Liver (tissue), 9 donors: ENCODE results near the gene CELF4. TPM values are rescaled to one million over a fixed set of nuclear protein-coding genes. Genes with fewer than 3 reads are reported as not detected.
A peak's percentile ranks its signal among the peaks of the same experiment; 100 is the strongest.

Source experiments
- DNase-seq: peaks from one replicate; pipeline ENCODE4 v3.0.0-alpha.2; 2017; ENCODE audit warnings: low spot score
- H3K27ac ChIP-seq, 2 donors: one replicate each; pipeline ENCODE4 v1.7.0; 2013; ENCODE audit warnings: inconsistent platforms in 2 of 2, low read length in 2 of 2, control low read depth in 1 of 2, low read depth in 1 of 2, mild to moderate bottlenecking in 1 of 2
- H3K27me3 ChIP-seq, 4 donors: one replicate each; pipeline versions ENCODE4 v1.6.1 to v1.7.0; 2013; ENCODE audit warnings: low read length in 3 of 4, inconsistent platforms in 1 of 4, mild to moderate bottlenecking in 1 of 4, moderate library complexity in 1 of 4; ENCODE audit not compliant: control insufficient read depth in 4 of 4, insufficient read depth in 4 of 4
- H3K36me3 ChIP-seq, 4 donors: one replicate each; pipeline versions ENCODE4 v1.6.1 to v1.7.0; 2013; ENCODE audit warnings: low read length in 3 of 4, mild to moderate bottlenecking in 3 of 4, low read depth in 1 of 4, moderate library complexity in 1 of 4; ENCODE audit not compliant: control insufficient read depth in 4 of 4, insufficient read depth in 3 of 4
- H3K4me1 ChIP-seq, 4 donors: one replicate each; pipeline versions ENCODE4 v1.6.1 to v1.7.0; 2013; ENCODE audit warnings: low read length in 3 of 4, mild to moderate bottlenecking in 3 of 4, moderate library complexity in 1 of 4; ENCODE audit not compliant: control insufficient read depth in 4 of 4, insufficient read depth in 4 of 4
- H3K4me3 ChIP-seq, 3 donors: one replicate each; pipeline versions ENCODE4 v1.6.1 to v1.7.0; 2013; ENCODE audit warnings: low read length in 3 of 3, control low read depth in 1 of 3, low read depth in 1 of 3, mild to moderate bottlenecking in 1 of 3
- H3K9ac ChIP-seq, 2 donors: one replicate each; pipeline ENCODE4 v1.7.0; 2013; ENCODE audit warnings: low read length in 2 of 2, mild to moderate bottlenecking in 2 of 2, moderate library complexity in 2 of 2, control low read depth in 1 of 2, low read depth in 1 of 2
- H3K9me3 ChIP-seq, 4 donors: one replicate each; pipeline versions ENCODE4 v1.6.1 to v1.7.0; 2013; ENCODE audit warnings: low read length in 3 of 4; ENCODE audit not compliant: control insufficient read depth in 4 of 4
- EGR1 ChIP-seq, 2 donors: IDR thresholded peaks; 2 replicates each; pipeline ENCODE4 v1.6.1; 2016 to 2018; ENCODE audit warnings: antibody characterized with exemption in 2 of 2, low read depth in 2 of 2
- FOXA1 ChIP-seq: IDR thresholded peaks from 2 replicates; pipeline ENCODE4 v1.6.1; 2016; ENCODE audit warnings: antibody characterized with exemption
- FOXA2 ChIP-seq: IDR thresholded peaks from 2 replicates; pipeline ENCODE4 v1.6.1; 2016; ENCODE audit warnings: antibody characterized with exemption
- GABPA ChIP-seq, 2 donors: IDR thresholded peaks in 1 of 2; conservative IDR thresholded peaks in 1 of 2; 2 replicates each; pipeline ENCODE4 v1.6.1; 2016; ENCODE audit warnings: antibody characterized with exemption in 2 of 2, mild to moderate bottlenecking in 1 of 2, moderate library complexity in 1 of 2
- HNF4A ChIP-seq, 2 donors: conservative IDR thresholded peaks; 2 replicates each; pipeline ENCODE4 v1.6.1; 2016; ENCODE audit warnings: antibody characterized with exemption in 2 of 2, mild to moderate bottlenecking in 2 of 2
- HNF4G ChIP-seq: IDR thresholded peaks from 2 replicates; pipeline ENCODE4 v1.6.1; 2016; ENCODE audit warnings: antibody characterized with exemption
- JUND ChIP-seq, 2 donors: IDR thresholded peaks; 2 replicates each; pipeline ENCODE4 v1.6.1; 2016; ENCODE audit warnings: antibody characterized with exemption in 2 of 2
- NR2F2 ChIP-seq: IDR thresholded peaks from 2 replicates; pipeline ENCODE4 v1.6.1; 2016; ENCODE audit warnings: antibody characterized with exemption
- SP1 ChIP-seq: IDR thresholded peaks from 2 replicates; pipeline ENCODE4 v1.6.1; 2018; ENCODE audit warnings: antibody characterized with exemption, mild to moderate bottlenecking
- WGBS: extraction: QIAGEN DNeasy Blood & Tissue Kit; methylation state at CpG from one replicate; pipeline ENCODE4 v1.1.7; 2013; 5-methylcytosine and 5-hydroxymethylcytosine counted together
- polyA plus RNA-seq, 2 donors: library from polyadenylated mRNA; stranded (reverse) in 1 of 2; unstranded in 1 of 2; fragments of 200-250 nt in 1 of 2; fragments of >200 nt in 1 of 2; fragmentation: Nextera tagmentation in 1 of 2; extraction: Ambion mirVana in 1 of 2; gene quantifications; one replicate each; pipeline versions ENCODE4 v1.2.1 to v1.2.3, GENCODE V29; 2013 to 2015
- total RNA-seq, 2 donors: library from RNA; depleted of rRNA; stranded (reverse); fragments of >200 nt; gene quantifications; one replicate each; pipeline ENCODE4 v1.2.3, GENCODE V29; 2014
- TF ChIP-seq, protein P1 (sequence below): fragments of 150-350 bp; IDR thresholded peaks from 2 replicates; pipeline ENCODE4 v1.5.1; 2017; ENCODE audit warnings: improper control_type of control experiment, low read depth, low read length; ENCODE audit not compliant: missing input control
- TF ChIP-seq, protein P2 (sequence below): IDR thresholded peaks from 2 replicates; pipeline ENCODE4 v1.6.1; 2016; ENCODE audit warnings: antibody characterized with exemption
- TF ChIP-seq, protein P3 (sequence below): IDR thresholded peaks from 2 replicates; pipeline ENCODE4 v1.6.1; 2016; ENCODE audit warnings: antibody characterized with exemption
- TF ChIP-seq, protein P4 (sequence below): IDR thresholded peaks from 2 replicates; pipeline ENCODE4 v1.6.1; 2016; ENCODE audit warnings: antibody characterized with exemption, mild to moderate bottlenecking
- TF ChIP-seq, protein P5 (sequence below): IDR thresholded peaks from 2 replicates; pipeline ENCODE4 v1.6.1; 2016; ENCODE audit warnings: antibody characterized with exemption
- donor health status: healthy.
- donor health status: healthy.
- donor health status: healthy.
- donor health status: healthy.
- donor health status: healthy.

CELF4 gene
- total and polyA plus RNA-seq, 4 donors: 0.08 to 0.28 (median 0.21) TPM; not detected in 1

DNA sequence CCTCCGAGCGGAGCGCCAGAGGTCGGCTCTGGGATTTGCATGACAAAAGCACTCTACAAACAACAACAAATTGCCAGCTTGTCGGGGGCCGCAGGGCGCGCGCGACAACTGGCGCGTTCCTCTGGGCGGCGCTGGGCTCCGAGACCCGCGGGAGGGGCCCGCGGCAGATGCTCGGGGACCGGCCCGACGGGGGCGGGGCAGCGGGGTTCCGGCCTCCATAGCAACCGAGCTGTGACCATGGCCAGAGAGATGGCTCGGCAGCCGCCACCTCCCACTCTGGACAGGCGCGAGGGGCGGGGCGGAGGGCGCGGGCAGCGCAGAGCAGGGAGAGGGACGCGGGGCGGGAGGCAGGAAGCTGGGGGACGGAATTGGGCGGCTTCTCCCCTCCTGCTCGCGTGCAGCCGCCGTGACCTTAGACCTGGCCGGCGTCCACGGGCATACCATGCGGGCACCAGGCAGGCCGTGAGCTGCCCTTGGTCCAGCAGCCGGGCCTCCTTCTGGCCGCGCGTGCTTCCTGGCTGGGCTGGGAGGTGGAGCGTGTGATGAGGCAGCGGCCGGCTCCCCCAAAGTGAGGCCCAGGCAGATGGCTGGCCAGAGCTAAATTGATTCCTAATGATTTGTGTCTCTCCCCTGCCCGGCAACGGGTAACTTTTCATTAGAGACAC, 171.5 kb downstream of the CELF4 start:
- Histone ChIP-seq H3K36me3 (no peaks in the 10 kb centered on the region), H3K27ac (no peak overlapping the region), H3K4me3 (peak overlapping the region in 2 of 3 donors; percentile 24 to 34), H3K9ac (no peak overlapping the region), H3K27me3 (peaks cover 0 to 13% (median 1%) of the 10 kb centered on the region in 4 donors), H3K9me3 (peaks cover 0 to 11% (median 2%) of the 10 kb centered on the region in 4 donors), H3K4me1 (peaks cover 0 to 5% (median 2%) of the 10 kb centered on the region in 4 donors)
- TF ChIP-seq, protein P1, sequence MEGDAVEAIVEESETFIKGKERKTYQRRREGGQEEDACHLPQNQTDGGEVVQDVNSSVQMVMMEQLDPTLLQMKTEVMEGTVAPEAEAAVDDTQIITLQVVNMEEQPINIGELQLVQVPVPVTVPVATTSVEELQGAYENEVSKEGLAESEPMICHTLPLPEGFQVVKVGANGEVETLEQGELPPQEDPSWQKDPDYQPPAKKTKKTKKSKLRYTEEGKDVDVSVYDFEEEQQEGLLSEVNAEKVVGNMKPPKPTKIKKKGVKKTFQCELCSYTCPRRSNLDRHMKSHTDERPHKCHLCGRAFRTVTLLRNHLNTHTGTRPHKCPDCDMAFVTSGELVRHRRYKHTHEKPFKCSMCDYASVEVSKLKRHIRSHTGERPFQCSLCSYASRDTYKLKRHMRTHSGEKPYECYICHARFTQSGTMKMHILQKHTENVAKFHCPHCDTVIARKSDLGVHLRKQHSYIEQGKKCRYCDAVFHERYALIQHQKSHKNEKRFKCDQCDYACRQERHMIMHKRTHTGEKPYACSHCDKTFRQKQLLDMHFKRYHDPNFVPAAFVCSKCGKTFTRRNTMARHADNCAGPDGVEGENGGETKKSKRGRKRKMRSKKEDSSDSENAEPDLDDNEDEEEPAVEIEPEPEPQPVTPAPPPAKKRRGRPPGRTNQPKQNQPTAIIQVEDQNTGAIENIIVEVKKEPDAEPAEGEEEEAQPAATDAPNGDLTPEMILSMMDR: no peak
- TF ChIP-seq EGR1 (IDR thresholded peaks at IDR 0.05; ENCODE audit: low read depth in 2 of 2) (no peak), FOXA2 (no peak), HNF4A (conservative IDR thresholded peaks at IDR 0.05) (no peak), NR2F2 (peak; percentile 41), SP1 (no peak)
- TF ChIP-seq, protein P2, sequence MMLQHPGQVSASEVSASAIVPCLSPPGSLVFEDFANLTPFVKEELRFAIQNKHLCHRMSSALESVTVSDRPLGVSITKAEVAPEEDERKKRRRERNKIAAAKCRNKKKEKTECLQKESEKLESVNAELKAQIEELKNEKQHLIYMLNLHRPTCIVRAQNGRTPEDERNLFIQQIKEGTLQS: no peak
- TF ChIP-seq, protein P3, sequence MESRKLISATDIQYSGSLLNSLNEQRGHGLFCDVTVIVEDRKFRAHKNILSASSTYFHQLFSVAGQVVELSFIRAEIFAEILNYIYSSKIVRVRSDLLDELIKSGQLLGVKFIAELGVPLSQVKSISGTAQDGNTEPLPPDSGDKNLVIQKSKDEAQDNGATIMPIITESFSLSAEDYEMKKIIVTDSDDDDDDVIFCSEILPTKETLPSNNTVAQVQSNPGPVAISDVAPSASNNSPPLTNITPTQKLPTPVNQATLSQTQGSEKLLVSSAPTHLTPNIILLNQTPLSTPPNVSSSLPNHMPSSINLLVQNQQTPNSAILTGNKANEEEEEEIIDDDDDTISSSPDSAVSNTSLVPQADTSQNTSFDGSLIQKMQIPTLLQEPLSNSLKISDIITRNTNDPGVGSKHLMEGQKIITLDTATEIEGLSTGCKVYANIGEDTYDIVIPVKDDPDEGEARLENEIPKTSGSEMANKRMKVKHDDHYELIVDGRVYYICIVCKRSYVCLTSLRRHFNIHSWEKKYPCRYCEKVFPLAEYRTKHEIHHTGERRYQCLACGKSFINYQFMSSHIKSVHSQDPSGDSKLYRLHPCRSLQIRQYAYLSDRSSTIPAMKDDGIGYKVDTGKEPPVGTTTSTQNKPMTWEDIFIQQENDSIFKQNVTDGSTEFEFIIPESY: no peak
- 4% methylated on average over 59 of the region's 59 CpGs for WGBS
- peak; percentile 43 for DNase-seq

DNA sequence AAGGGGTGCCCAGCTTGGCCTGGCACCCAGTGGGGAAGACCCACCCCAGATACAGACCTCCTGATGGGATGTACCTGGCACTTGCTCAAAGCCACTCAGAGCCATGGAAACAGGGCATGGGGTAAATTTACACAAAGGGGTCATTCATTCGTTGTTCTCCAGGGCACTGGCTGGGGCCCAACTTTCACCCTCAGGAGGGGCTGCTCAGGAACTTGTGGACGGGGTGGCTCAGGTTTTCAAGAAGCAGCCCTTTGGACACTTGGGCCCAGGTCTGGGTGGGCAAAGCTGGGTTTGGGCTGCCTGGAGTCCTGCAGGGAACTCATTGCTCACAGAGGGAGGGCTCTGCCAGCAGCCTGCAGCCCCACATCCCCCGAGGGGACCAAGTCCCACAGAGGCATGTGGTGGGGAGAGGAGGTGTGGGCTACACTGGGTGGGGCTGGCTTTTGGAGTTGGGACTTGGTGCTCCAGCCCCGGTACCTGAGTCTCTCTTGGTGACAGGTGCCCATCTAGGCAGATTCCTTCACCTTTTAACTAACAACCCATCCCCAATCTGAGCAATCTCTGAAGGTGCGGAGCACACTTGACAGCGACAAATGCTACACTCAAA, 172.3 kb downstream of the CELF4 start:
- H3K4me3 ChIP-seq: no peak overlapping the region
- H3K27me3 ChIP-seq: peaks cover 0 to 13% (median 1%) of the 10 kb centered on the region in 4 donors
- H3K27ac ChIP-seq: no peak overlapping the region
- TF ChIP-seq, protein P3: no peak
- no peak for TF ChIP-seq FOXA2
- TF ChIP-seq, protein P1: no peak
- no peak for TF ChIP-seq JUND (IDR thresholded peaks at IDR 0.05)
- TF ChIP-seq GABPA (IDR thresholded peaks at IDR 0.05 in 1 of 2, conservative IDR thresholded peaks at IDR 0.05 in 1 of 2): no peak
- no peak for TF ChIP-seq HNF4A (conservative IDR thresholded peaks at IDR 0.05)
- TF ChIP-seq, protein P4, sequence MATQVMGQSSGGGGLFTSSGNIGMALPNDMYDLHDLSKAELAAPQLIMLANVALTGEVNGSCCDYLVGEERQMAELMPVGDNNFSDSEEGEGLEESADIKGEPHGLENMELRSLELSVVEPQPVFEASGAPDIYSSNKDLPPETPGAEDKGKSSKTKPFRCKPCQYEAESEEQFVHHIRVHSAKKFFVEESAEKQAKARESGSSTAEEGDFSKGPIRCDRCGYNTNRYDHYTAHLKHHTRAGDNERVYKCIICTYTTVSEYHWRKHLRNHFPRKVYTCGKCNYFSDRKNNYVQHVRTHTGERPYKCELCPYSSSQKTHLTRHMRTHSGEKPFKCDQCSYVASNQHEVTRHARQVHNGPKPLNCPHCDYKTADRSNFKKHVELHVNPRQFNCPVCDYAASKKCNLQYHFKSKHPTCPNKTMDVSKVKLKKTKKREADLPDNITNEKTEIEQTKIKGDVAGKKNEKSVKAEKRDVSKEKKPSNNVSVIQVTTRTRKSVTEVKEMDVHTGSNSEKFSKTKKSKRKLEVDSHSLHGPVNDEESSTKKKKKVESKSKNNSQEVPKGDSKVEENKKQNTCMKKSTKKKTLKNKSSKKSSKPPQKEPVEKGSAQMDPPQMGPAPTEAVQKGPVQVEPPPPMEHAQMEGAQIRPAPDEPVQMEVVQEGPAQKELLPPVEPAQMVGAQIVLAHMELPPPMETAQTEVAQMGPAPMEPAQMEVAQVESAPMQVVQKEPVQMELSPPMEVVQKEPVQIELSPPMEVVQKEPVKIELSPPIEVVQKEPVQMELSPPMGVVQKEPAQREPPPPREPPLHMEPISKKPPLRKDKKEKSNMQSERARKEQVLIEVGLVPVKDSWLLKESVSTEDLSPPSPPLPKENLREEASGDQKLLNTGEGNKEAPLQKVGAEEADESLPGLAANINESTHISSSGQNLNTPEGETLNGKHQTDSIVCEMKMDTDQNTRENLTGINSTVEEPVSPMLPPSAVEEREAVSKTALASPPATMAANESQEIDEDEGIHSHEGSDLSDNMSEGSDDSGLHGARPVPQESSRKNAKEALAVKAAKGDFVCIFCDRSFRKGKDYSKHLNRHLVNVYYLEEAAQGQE: no peak
- TF ChIP-seq NR2F2: no peak
- TF ChIP-seq, protein P5, sequence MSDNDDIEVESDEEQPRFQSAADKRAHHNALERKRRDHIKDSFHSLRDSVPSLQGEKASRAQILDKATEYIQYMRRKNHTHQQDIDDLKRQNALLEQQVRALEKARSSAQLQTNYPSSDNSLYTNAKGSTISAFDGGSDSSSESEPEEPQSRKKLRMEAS: no peak
- TF ChIP-seq SP1: no peak
- TF ChIP-seq FOXA1: no peak
- TF ChIP-seq, protein P2: no peak
- TF ChIP-seq HNF4G: no peak
- no peak overlapping the region for H3K9ac ChIP-seq
- H3K9me3 ChIP-seq: peaks cover 0 to 11% (median 3%) of the 10 kb centered on the region in 4 donors
- WGBS: 23% methylated on average over 6 of the region's 6 CpGs
- no peak for DNase-seq
- no peaks in the 10 kb centered on the region for H3K36me3 ChIP-seq
- H3K4me1 ChIP-seq: peaks cover 0 to 5% (median 2%) of the 10 kb centered on the region in 4 donors
